Gastroesophageal sphincter (tissue), 3 donors: ENCODE results near the gene OTOGL.

Experiments used
- EP300 ChIP-seq: sonication (generic); formaldehyde crosslinking; IDR thresholded peaks from one replicate; pipeline ENCODE4 v1.6.1; 2017; ENCODE audit warnings: antibody characterized with exemption, mild to moderate bottlenecking
- TF ChIP-seq, protein P1 (sequence below), 4 experiments: fragments of 200-600 bp in 2 of 4; fragments of 450-650 bp in 2 of 4; sonication (generic) in 1 of 4; IDR thresholded peaks; one replicate each; pipeline ENCODE4 v1.5.1; 2017 to 2019; ENCODE audit warnings: antibody characterized with exemption in 4 of 4, mild to moderate bottlenecking in 2 of 4, moderate library complexity in 2 of 4

DNA sequence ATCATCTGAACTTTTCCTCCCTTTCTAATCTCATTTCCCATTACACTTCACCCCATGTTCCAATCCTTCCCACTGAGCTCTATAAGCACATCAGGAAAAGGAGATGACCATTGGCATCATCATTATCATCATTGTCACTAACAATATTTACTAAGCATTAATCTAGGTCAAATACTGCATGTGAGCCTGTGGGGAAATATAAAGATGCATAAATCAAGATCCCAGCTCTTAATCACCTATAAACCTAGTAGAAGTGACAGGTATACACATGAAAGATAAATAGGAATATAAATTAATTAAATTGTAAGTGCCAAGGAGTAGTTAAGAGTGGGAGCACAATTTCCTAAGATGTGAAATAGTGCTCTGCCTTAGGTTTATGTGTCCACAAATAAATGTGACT, 100.6 kb downstream of the OTOGL start:
- TF ChIP-seq, protein P1, sequence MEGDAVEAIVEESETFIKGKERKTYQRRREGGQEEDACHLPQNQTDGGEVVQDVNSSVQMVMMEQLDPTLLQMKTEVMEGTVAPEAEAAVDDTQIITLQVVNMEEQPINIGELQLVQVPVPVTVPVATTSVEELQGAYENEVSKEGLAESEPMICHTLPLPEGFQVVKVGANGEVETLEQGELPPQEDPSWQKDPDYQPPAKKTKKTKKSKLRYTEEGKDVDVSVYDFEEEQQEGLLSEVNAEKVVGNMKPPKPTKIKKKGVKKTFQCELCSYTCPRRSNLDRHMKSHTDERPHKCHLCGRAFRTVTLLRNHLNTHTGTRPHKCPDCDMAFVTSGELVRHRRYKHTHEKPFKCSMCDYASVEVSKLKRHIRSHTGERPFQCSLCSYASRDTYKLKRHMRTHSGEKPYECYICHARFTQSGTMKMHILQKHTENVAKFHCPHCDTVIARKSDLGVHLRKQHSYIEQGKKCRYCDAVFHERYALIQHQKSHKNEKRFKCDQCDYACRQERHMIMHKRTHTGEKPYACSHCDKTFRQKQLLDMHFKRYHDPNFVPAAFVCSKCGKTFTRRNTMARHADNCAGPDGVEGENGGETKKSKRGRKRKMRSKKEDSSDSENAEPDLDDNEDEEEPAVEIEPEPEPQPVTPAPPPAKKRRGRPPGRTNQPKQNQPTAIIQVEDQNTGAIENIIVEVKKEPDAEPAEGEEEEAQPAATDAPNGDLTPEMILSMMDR (IDR thresholded peaks at IDR 0.05), result no peak
- no peak for TF ChIP-seq EP300
